Stimulated activated CD4-positive, alpha-beta T cell treated with anti-CD3 and anti-CD28 coated beads, Interleukin-2, amount 100 ng/mL, for 4 hours (primary cell): ENCODE results near the gene RRAS2.
"Not testable (repeated sequence)": the region's sequence is repeated elsewhere in the genome, so short reads cannot be mapped to it uniquely, and the experiment has no call there.

ENCODE experiments used
- DNase-seq: peaks from one replicate; pipeline ENCODE4 v3.0.0-alpha.2; 2020; ENCODE audit warnings: low read depth

RRAS2 gene

DNA sequence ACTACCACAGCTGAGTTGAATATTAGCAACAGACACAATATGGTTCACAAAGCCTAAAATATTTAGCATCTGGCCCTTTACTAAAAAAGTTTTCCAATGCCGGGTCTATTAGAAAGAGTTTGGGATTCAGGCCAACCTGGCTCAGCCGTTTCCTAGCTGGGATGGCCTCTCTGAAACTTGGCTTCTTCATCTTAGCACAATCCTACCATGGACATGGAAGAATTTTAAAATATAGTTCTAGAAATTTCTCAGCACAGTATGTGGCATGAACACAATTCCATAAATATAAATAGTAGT lies 103.8 kb downstream of the RRAS2 start:
- no peak for DNase-seq

DNA sequence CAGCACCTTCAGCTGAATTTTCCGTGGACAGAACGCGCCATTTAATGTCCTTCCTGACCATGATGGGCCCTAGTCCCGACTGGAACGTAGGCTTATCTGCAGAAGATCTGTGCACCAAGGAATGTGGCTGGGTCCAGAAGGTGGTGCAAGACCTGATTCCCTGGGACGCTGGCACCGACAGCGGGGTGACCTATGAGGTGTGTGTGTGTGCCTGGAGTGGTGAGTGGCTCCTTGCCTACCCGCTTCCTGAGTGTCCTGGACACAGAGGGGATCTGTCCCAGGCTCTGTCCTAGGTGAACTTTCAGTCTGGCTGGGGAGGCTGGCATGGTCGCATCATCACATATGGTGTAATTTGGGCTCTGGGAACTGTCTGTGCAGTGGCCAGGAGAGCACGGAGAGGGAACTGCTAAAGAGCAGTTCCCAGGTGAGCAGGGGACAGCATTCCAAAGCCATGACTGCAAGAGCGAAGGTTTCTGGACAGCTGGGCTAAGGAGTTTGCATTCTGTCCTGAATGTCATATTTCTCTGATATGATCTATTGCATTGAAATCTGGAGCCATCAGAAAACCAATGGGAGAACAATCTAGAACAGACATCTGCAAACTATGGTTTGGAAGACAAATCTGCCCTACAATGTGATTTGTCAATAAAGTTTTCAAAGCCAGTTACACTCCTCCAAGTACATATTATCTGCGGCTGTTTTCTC lies 104.3 kb downstream of the RRAS2 start:
- DNase-seq: no peak

- DNase-seq: no peak
Observed at GRCh38 chr11:14253840-14254239, 105.1 kb downstream of the RRAS2 start.

GRCh38 chr11:14253421-14253820 lies 105.6 kb downstream of the RRAS2 start:
- no peak for DNase-seq

- not testable (repeated sequence) for DNase-seq
Observed at GRCh38 chr11:14252501-14252900, 106.5 kb downstream of the RRAS2 start.

- DNase-seq: no peak
Observed at GRCh38 chr11:14251754-14252153, 107.2 kb downstream of the RRAS2 start.

GRCh38 chr11:14249121-14249963 lies 109.6 kb downstream of the RRAS2 start:
- DNase-seq: peak; percentile 37

DNA sequence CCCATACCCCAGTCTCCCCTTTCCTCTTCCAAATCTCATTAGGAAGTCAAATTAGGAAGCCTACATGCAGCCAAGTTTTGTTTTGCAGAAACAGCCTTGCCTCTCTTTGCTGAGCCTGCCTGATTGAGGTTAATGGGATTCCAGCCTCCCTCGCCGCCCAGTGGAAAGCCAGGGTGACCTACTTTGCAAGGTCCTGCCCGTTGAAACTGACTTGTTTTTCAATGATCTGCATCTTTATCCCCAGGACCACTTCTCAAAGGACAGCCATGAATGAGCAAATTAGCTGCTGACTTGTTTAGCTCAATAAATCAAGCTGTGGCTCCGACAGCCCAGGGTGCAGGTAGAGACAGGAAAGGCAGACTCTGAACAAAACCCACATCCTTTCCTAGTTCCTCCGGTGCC lies 110.4 kb downstream of the RRAS2 start:
- no peak for DNase-seq

- no peak for DNase-seq
Observed at GRCh38 chr11:14245444-14245843, 113.5 kb downstream of the RRAS2 start.

- DNase-seq: no peak
Observed at GRCh38 chr11:14244926-14245325, 114.1 kb downstream of the RRAS2 start.

DNA sequence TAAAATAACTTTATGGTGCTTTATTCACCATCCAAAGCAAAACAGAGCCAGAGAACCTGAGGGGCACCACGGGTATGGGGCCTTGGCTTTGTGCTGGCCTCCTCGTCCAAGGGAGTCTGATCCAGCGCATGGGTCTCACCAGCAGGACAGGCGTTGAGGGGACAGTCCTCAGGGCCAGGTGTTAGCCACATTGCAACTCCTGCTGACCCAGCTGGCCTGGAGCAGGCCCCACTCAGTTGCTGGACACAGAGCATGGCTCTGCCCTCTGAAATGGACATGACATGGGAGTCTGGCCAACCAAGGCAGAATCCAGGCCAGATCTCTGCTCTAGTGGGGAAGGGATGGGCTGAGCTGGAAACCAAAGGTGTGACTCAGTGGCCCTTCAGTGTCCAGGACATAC lies 116.2 kb downstream of the RRAS2 start:
- no peak for DNase-seq

DNA sequence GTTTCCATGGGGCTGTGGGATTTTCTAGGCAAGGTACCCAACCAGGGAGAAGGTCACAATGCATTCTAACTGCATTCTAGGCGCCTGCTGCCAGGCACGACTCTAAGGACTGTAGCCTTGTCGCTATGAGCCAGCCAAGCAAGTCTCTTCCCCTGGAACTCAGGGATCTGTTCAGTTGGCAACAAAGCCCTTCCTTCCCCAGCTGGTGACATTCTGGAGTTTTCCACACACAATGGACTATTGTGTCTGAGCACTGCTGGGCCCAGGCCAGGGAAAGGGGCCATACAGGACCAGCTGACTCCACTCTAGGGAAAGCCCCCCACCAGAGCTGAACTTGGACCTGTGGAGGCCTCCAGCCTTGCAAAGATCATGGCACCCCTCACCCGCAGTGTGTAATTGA lies 116.8 kb downstream of the RRAS2 start:
- DNase-seq: no peak

GRCh38 chr11:14240951-14241350 lies 118.0 kb downstream of the RRAS2 start:
- no peak for DNase-seq

- no peak for DNase-seq
Observed at GRCh38 chr11:14240221-14240620, 118.8 kb downstream of the RRAS2 start.

GRCh38 chr11:14237444-14237961 lies 121.5 kb downstream of the RRAS2 start:
- no peak for DNase-seq

GRCh38 chr11:14235701-14236100 lies 123.3 kb downstream of the RRAS2 start:
- no peak for DNase-seq

DNA sequence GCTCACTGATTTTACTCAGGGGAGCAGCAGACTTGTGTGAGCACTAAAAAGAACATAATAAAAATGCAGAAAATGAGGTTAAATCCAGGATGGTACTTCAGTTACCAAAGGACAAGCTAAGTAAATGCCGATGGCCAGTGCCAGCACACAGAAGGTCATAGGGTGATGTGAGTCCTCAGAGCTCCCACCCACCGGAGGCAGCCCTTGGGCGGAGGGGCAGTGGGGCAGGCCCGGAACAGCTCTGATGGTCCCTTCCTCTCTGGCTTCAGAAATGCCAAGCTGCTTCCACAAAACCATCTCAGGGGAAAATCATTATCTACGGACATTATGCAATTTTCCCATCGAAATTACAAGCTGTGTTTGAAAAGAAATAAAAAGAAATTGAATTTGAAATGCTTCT lies 124.5 kb downstream of the RRAS2 start:
- no peak for DNase-seq

DNA sequence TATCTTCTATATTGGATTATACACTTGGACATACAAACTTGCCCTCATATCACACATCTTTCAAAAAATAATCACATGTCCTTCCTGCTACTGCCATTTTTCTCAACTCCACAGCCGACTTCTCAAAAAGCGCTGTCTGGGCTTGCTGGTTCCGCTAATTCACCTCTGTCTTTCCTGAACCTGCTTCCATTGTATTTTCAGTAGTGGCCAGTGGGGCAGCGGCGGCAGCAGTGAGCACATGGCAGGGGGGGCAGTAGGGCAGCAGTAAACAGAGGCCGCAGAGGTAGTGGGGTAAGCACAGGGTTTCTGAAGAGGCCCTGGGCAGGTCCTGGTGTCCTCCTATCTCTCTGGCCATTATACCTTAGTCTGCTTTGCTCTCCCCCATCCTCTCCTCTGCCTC lies 126.3 kb downstream of the RRAS2 start:
- DNase-seq: no peak

- no peak for DNase-seq
Observed at GRCh38 chr11:14230407-14230806, 128.6 kb downstream of the RRAS2 start.

DNA sequence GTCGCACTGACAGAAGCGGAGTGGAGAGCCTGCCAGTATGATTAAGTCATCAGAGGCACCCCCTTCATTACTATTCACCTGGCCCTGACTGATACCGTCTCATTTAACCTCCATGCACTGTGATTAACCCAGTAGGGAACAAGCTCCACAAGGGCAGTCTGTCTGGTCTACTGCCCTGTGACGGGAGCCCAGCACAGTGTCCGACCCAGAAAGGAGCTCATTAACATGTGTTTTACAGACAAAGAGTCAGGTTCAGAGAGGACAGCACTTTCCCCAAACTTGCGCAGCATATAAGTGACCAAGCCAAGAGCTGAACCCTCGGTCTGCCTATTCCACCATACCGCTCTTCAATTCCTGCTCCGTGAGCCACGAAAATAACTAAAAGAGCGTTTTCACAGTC lies 129.5 kb downstream of the RRAS2 start:
- DNase-seq: no peak

- no peak for DNase-seq
Observed at GRCh38 chr11:14228356-14228755, 130.6 kb downstream of the RRAS2 start.
